Activated T-cell treated with anti-CD3 and anti-CD28 coated beads, Interleukin-2, amount 50 U/mL, for 4 hours (primary cell): ENCODE measurements around the gene AQP9. TPM values are rescaled to one million over a fixed set of nuclear protein-coding genes. Genes with fewer than 3 reads are reported as not detected.
"Not testable (repeated sequence)": the region's sequence is repeated elsewhere in the genome, so short reads cannot be mapped to it uniquely, and the experiment has no call there.

Experiments
- ATAC-seq, 2 donors: fragments of 200-7000 bp; cut with Tn5 transposase; one replicate each; pipeline ENCODE4 v1.10.0; 2021
- DNase-seq: peaks from one replicate; pipeline ENCODE4 v3.0.0-alpha.2; 2020
- H3K27me3 Mint-ChIP-seq: one replicate; pipeline ENCODE4 v1.8.0; 2021; ENCODE audit warnings: low read depth, mixed read lengths
- H3K36me3 Mint-ChIP-seq: one replicate; pipeline ENCODE4 v1.8.0; 2022; ENCODE audit warnings: mixed read lengths; ENCODE audit not compliant: insufficient read depth
- H3K4me1 Mint-ChIP-seq: one replicate; pipeline ENCODE4 v1.8.0; 2021; ENCODE audit warnings: low read depth, mixed read lengths
- H3K4me3 Mint-ChIP-seq: one replicate; pipeline ENCODE4 v1.8.0; 2021; ENCODE audit warnings: mild to moderate bottlenecking, moderate library complexity, mixed read lengths
- H3K9me3 Mint-ChIP-seq: one replicate; pipeline ENCODE4 v1.8.0; 2021; ENCODE audit warnings: mixed read lengths
- total RNA-seq, 3 donors: library from RNA; stranded (reverse); gene quantifications; one replicate each; pipeline ENCODE4 v1.2.1, GENCODE V29; 2021

Gene AQP9, protein sequence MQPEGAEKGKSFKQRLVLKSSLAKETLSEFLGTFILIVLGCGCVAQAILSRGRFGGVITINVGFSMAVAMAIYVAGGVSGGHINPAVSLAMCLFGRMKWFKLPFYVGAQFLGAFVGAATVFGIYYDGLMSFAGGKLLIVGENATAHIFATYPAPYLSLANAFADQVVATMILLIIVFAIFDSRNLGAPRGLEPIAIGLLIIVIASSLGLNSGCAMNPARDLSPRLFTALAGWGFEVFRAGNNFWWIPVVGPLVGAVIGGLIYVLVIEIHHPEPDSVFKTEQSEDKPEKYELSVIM
- total RNA-seq = under 1 TPM; 0.26 to 0.99 (median 0.60) TPM

DNA sequence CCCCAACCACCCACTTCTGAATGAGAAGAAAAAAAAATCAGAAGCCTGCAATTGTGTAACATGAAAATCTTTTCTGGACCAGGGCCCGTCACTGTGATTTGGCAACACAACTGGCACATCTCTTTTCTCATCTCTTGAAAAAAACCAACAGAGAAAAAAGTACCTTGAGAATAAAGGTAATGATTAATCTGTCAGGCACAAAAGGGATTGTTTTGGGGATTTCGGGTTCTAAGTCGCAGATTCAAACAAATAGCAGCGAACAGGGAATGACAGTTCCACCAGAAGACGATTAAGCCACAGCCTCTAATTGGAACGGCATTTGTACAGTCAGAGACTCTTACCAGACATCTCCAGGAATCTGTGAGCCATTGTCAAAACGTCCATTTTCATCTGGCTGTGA lies at the start of gene AQP9:
Gene AQP9 (plus strand): TSS at position 276 of the 400 bp plus-strand sequence. CDS start 185 bp downstream, outside the sequence.
- no peaks in the 10 kb centered on the region for H3K36me3 Mint-ChIP-seq
- no peak for DNase-seq
- no peaks in the 10 kb centered on the region for H3K4me1 Mint-ChIP-seq
- no peak within 1 kb of the TSS for H3K4me3 Mint-ChIP-seq
- peaks cover 20% of the 10 kb centered on the region for H3K27me3 Mint-ChIP-seq
- ATAC-seq = no peak
- H3K9me3 Mint-ChIP-seq = no peaks in the 10 kb centered on the region

DNA sequence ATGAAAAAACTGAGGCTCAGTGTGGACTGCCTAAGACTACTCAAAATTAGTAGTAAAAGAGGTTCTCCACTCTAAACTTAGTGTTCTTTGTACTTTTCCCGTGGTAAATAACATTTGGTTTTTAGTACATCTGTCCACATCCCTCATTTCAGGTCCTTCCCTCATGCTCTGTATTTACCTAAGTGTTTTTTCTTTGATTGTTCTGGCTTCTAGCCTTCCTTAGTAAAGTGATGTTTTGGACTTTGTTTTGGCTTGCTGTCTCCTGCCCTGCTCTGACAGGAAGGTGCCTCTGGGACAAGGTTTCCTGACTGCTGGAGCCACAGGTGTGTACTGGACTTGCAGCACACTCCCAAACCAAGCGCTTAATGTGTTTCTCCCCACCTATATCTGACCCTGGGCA lies 42.8 kb upstream of the AQP9 start:
- Mint-ChIP-seq H3K36me3 (no peaks in the 10 kb centered on the region), H3K27me3 (peaks cover 6% of the 10 kb centered on the region), H3K9me3 (peaks cover 4% of the 10 kb centered on the region), H3K4me3 (no peak overlapping the region), H3K4me1 (no peaks in the 10 kb centered on the region)
- ATAC-seq = no peak
- no peak for DNase-seq

DNA sequence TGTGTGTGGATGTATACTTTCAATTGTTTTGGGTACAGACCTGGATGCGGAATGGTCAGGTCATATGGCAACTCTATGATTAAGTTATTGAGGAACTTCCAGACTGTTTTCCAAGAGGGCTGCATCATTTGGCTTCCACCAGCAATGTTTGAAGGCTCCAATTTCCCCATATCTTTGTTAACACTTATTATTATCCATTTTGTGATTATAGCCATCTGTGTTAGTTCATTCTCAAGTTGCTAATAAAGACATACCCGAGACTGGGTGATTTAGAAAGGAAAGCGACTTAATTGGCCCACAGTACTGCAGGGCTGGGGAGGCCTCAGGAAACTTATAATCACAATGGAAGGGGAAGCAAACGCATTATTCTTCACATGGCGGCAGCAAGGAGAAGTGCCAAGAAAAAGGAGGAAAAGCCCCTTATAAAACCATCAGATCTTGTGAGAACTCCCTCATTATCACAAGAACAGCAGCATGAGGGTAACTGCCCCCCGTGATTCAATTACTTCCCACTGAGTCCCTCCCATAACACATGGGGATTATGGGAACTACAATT lies 41.6 kb upstream of the AQP9 start:
- peaks cover 4% of the 10 kb centered on the region for H3K9me3 Mint-ChIP-seq
- no peak for DNase-seq
- no peaks in the 10 kb centered on the region for H3K4me1 Mint-ChIP-seq
- H3K4me3 Mint-ChIP-seq = no peak overlapping the region
- no peaks in the 10 kb centered on the region for H3K36me3 Mint-ChIP-seq
- no peak for ATAC-seq
- peaks cover 16% of the 10 kb centered on the region for H3K27me3 Mint-ChIP-seq

DNA sequence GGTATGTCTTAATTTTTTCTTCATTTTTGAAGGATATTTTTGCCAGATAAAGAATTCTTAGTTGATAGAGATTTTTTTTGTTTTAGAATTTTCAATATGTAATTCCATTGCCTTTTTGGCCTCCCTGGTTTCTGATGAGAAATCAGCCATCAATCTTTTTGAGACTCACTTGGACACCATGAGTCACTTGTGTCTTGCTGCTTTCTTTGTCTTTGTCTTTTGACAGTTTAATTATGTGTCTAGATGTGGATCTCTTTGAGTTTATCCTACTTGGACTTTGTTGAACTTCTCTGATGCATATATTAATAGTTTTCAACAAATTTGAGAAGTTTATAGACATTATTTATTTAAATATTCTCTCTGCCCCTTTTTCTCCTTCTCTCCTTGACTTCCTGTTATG lies 34.7 kb upstream of the AQP9 start:
- ATAC-seq (no peak), DNase-seq (no peak)
- Mint-ChIP-seq H3K4me1 (no peaks in the 10 kb centered on the region), H3K27me3 (peaks cover 36% of the 10 kb centered on the region), H3K9me3 (peaks cover 6% of the 10 kb centered on the region), H3K4me3 (no peak overlapping the region), H3K36me3 (no peaks in the 10 kb centered on the region)

DNA sequence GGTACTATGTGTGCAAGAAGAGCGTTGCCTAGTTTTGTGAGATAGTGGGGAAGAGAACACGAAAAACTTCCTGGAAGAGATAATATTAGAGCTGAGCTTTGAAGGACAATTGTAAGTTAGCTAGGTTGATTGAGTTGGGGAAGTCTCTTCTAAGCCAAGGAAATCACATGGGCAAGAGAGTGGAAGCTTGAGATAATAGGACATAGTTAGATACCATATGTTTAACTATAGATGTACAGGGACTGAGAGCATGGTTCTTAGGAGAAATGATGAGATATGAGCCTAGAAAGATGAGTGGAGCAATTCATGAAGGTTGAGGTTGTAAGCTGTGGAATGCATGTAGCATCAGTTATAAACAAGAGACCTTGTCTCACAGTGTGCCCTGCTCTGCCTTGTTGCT lies 30.1 kb upstream of the AQP9 start:
- H3K4me1 Mint-ChIP-seq = no peaks in the 10 kb centered on the region
- no peaks in the 10 kb centered on the region for H3K36me3 Mint-ChIP-seq
- peaks cover 28% of the 10 kb centered on the region for H3K27me3 Mint-ChIP-seq
- no peak overlapping the region for H3K4me3 Mint-ChIP-seq
- H3K9me3 Mint-ChIP-seq = peaks cover 6% of the 10 kb centered on the region
- DNase-seq (no peak), ATAC-seq (no peak)

DNA sequence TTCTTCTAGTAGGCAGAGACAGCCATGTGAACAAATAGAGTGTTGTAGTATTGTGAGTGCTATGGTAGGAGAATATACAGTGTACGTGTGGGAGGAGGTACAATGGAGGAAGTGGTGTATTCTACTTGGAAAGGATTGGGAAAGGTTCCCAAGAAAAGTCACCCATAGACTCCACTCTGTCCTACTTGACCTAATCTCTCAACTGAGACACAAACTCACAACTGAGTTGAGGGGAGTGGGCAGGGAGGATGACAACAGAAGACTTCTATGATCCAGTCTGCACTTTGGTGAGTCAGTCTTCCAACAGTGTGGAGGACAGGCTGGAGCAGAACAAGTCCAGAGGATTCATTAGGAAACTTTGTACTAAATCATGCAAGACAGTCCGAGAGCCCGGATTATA lies 28.8 kb upstream of the AQP9 start:
- no peaks in the 10 kb centered on the region for H3K36me3 Mint-ChIP-seq
- H3K4me3 Mint-ChIP-seq = no peak overlapping the region
- no peak for DNase-seq
- no peaks in the 10 kb centered on the region for H3K4me1 Mint-ChIP-seq
- no peaks in the 10 kb centered on the region for H3K9me3 Mint-ChIP-seq
- ATAC-seq = no peak
- peaks cover 33% of the 10 kb centered on the region for H3K27me3 Mint-ChIP-seq

DNA sequence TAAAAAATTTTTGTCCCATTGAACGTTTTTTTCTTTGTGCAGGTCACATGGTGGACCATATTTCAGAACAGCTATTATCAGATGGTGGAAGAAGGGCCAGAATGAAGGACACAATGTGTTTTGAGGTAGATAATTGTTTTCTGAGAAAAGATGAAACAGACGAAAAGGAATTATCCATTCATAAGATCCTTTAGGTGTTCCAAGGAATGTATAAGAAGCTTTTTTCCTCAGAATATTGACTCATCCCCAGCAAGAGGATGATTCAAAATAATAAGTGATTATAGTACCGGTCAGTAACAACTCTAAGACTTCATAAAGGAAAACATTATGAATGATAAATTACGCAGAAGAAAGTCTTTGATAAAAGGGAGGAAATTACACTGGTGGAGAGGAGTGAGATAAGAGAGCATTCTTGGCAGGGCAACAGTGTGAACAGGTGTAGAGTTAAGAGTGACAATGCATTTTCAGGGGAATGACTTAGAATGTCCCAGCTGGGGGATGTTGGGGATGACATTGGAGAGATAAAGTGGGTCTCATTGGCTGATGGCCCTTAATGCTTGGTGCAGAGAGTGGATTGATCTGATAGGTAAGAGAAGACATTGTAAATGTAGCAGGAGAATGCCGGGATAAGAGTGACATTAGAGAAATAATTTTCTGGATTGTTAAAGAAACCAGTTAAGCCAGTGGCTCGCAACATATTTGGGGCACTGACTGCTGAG lies 27.0 kb upstream of the AQP9 start:
- no peak for DNase-seq
- H3K27me3 Mint-ChIP-seq = peaks cover 29% of the 10 kb centered on the region
- no peak overlapping the region for H3K4me3 Mint-ChIP-seq
- ATAC-seq = no peak
- H3K36me3 Mint-ChIP-seq = no peaks in the 10 kb centered on the region
- no peaks in the 10 kb centered on the region for H3K9me3 Mint-ChIP-seq
- no peaks in the 10 kb centered on the region for H3K4me1 Mint-ChIP-seq

DNA sequence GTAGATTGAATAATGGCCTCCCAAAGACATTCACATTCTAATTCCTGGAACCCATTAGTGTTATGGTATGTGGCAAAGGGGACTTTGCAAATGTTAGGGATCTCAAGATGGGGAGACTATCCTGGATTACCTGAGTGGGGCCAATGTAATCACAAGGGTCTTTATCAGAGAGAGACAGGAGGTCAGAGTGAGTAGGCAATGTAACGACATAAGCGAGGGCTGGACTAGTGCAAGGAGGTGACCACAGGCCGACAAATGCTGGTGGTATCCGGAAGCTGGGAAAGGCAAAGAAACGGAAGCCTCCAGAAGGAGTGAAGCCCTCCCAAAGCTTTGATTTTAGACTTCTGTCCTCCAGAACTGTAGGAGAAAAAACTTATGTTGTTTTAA lies 26.5 kb upstream of the AQP9 start:
- H3K9me3 Mint-ChIP-seq = no peaks in the 10 kb centered on the region
- no peak for DNase-seq
- no peaks in the 10 kb centered on the region for H3K4me1 Mint-ChIP-seq
- no peak overlapping the region for H3K4me3 Mint-ChIP-seq
- peaks cover 29% of the 10 kb centered on the region for H3K27me3 Mint-ChIP-seq
- no peak for ATAC-seq
- H3K36me3 Mint-ChIP-seq = no peaks in the 10 kb centered on the region

DNA sequence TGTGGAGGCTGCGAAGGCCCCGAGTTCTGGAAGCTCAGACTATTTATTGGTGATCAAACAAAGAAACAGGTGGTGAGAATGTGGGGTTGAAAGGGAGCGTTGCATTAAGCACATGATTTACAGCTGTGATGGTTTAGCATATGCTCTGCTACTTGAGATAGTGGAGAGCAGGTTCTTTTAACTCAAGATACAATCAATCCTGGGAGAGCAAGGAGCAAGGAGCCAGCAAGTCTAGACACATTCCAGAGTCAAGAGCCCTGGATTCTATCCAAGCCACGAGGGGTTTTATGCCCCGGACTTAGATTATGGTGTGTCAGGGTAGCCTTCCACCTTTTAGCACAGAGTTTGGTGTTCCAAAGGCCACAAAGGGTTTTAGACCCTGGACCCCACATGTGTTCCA lies 24.8 kb upstream of the AQP9 start:
- not testable (repeated sequence) for ATAC-seq, H3K9me3 Mint-ChIP-seq, DNase-seq, H3K36me3 Mint-ChIP-seq, H3K4me1 Mint-ChIP-seq, H3K4me3 Mint-ChIP-seq
- H3K27me3 Mint-ChIP-seq = peaks cover 26% of the 10 kb centered on the region

DNA sequence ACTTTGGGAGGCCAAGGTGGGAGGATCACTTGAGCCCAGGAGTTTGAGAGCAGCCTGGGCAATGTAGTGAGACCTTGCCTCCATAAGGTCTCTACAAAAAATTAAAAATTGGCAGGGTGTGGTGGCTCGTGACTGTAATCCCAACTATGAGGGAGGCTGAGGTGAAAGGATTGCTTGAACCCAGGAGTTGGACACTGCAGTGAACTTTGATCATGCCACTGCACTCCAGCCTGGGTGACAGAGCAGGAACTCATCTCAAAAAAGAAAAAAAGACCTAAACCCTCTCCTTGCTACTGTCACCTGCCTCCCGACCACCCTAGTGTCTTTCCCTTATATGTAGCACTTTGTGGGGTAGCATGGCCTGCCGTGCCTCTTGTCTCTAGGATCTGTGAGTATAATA lies 23.8 kb upstream of the AQP9 start:
- no peak for ATAC-seq
- no peaks in the 10 kb centered on the region for H3K36me3 Mint-ChIP-seq

DNA sequence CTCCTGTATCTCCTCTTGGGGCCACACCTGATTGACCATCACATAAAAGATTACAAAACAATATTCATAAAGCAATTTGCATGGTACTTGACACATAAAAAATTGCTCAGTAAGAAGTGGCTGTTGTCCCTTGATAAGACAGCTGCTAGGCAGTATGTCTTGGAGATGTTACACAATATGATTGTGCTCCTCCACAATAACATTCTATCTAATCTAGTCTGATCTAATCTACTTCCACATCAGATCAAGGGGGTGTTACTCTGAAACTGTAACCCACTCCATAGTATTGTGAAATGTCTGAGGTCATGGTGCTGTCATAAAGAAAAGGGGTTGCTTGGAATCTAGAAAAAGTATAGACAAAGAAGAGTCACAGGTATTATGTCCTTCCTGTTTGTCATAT lies 23.4 kb upstream of the AQP9 start:
- H3K36me3 Mint-ChIP-seq = no peaks in the 10 kb centered on the region
- no peak for DNase-seq
- peaks cover 28% of the 10 kb centered on the region for H3K27me3 Mint-ChIP-seq
- H3K4me1 Mint-ChIP-seq = no peaks in the 10 kb centered on the region
- no peak for ATAC-seq
- H3K4me3 Mint-ChIP-seq = no peak overlapping the region
- H3K9me3 Mint-ChIP-seq = no peaks in the 10 kb centered on the region

More for the DNA sequence above, 23.8 kb upstream of the AQP9 start:
- Mint-ChIP-seq H3K4me3 (no peak overlapping the region), H3K27me3 (peaks cover 28% of the 10 kb centered on the region), H3K4me1 (no peaks in the 10 kb centered on the region), H3K9me3 (no peaks in the 10 kb centered on the region)
- DNase-seq = no peak

DNA sequence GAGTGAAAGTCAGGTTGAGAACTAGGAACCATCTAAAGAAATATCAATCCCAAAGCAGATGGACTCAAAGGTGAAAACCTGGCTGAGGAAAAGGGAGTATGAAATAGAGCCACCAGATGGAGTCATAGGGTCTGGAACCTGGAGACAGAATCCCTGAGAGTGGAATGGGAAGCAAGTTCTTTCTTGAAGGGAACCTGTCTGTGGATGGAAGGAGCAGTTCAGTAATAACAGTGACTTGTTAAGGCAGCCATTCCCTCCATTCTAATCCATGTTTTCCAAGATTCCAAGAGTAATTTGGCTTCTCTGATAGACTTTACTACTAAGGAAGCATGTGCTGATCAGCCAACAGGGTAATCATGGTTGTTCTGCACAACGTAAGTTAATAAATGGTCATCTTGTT lies 22.5 kb upstream of the AQP9 start:
- Mint-ChIP-seq H3K27me3 (peaks cover 29% of the 10 kb centered on the region), H3K4me1 (no peaks in the 10 kb centered on the region), H3K4me3 (no peak overlapping the region), H3K36me3 (no peaks in the 10 kb centered on the region), H3K9me3 (no peaks in the 10 kb centered on the region)
- no peak for DNase-seq
- ATAC-seq = no peak

DNA sequence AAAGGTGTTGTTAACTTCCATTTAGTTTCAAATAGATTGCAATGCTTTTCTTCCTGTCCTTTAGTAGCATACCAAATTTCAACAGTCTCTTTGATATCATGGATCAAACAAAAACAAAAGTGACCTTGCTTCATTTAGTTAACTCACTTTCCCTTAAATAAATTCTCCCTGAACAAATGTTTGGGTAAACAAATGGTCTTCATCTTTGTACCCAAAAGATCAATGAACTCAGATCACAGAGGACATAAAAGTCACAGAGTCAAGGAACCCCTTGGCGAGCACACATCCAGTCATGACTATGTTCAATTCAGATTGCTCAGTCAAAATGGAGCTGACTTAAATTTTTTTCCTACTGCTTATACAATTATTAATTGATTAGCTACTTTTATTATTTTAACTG lies 20.6 kb upstream of the AQP9 start:
- no peaks in the 10 kb centered on the region for H3K36me3 Mint-ChIP-seq
- peaks cover 24% of the 10 kb centered on the region for H3K27me3 Mint-ChIP-seq
- no peak for ATAC-seq
- H3K4me3 Mint-ChIP-seq = no peak overlapping the region
- no peak for DNase-seq
- H3K4me1 Mint-ChIP-seq = no peaks in the 10 kb centered on the region
- no peaks in the 10 kb centered on the region for H3K9me3 Mint-ChIP-seq

DNA sequence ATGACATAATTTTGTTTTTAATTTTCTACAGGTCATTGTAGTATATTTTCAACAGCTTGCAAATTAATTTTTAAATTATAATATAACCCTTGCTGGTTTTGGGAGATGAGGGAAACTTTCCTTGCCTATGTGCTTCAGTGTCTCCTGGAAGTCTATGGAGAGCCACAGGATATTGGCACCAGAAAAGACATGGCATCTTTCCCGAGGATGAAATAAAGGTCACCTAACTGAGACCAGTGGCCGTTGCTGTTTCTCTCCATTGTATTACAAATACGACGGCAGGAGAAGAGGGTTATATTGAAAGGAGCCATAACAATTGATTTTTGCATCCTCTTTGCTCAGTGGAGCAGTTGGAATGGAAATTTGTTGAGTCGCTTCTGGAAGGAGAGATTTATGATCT lies 19.9 kb upstream of the AQP9 start:
- DNase-seq (no peak), ATAC-seq (no peak)
- no peaks in the 10 kb centered on the region for H3K36me3 Mint-ChIP-seq
- H3K4me1 Mint-ChIP-seq = no peaks in the 10 kb centered on the region
- peaks cover 19% of the 10 kb centered on the region for H3K27me3 Mint-ChIP-seq
- no peaks in the 10 kb centered on the region for H3K9me3 Mint-ChIP-seq
- H3K4me3 Mint-ChIP-seq = no peak overlapping the region

DNA sequence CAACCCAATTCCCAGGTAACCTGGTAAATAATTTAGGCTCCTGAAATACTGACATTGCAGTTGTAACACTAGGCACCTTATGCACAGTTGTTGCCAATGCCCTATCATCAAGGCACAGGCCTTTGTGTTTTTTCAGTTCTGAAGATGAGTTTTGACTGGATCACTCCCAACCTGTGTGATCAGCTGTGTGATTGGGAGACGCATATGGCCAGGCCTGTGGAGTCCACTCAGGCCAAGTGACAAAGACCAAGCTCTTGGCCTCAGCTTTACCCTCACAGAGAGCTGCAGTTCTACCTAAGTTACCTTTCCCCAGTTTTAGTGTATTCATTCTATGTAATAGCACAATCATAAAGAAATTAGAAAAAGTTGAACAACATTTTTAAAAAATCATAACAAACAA lies 19.2 kb upstream of the AQP9 start:
- peaks cover 19% of the 10 kb centered on the region for H3K27me3 Mint-ChIP-seq
- H3K4me3 Mint-ChIP-seq = no peak overlapping the region
- no peaks in the 10 kb centered on the region for H3K4me1 Mint-ChIP-seq
- H3K9me3 Mint-ChIP-seq = peaks cover 2% of the 10 kb centered on the region
- no peak for DNase-seq
- no peaks in the 10 kb centered on the region for H3K36me3 Mint-ChIP-seq
- ATAC-seq = no peak
